PC-3 (cell line): ENCODE measurements around the gene RXYLT1. TPM values are rescaled to one million over a fixed set of nuclear protein-coding genes. Genes with fewer than 3 reads are reported as not detected.
"Not testable (repeated sequence)": the region's sequence is repeated elsewhere in the genome, so short reads cannot be mapped to it uniquely, and the experiment has no call there.

Source experiments
- ATAC-seq: fragments of 200-7000 bp; cut with Tn5 transposase; 2 replicates; pipeline ENCODE4 v1.9.1; 2020; ENCODE audit warnings: mild to moderate bottlenecking, moderate library complexity
- BruUV-seq: library from RNA; stranded (reverse); fragments of 400-500 nt; replicated peaks from 2 replicates; lab custom pipeline; 2021; lab: Mats Ljungman, UMichigan
- CTCF ChIA-PET: fragments of 300-600 bp; sonication (Branson Sonifier 250); formaldehyde crosslinking; loops from one replicate; lab custom pipeline; 2022; ENCODE audit warnings: antibody characterized with exemption; lab: Charles Lee
- POLR2A ChIA-PET: fragments of 300-600 bp; sonication (Branson Sonifier 250); formaldehyde crosslinking; loops from one replicate; lab custom pipeline; 2022; ENCODE audit warnings: antibody characterized with exemption; ENCODE audit not compliant: unreplicated experiment; lab: Charles Lee
- DNase-seq: peaks from one replicate; pipeline ENCODE4 v3.0.0-alpha.2; 2015
- H2AFZ ChIP-seq: fragments of 300-600 bp; sonication (generic); 2 replicates; pipeline ENCODE4 v1.6.0; 2016; ENCODE audit warnings: antibody characterized with exemption, low read length
- H3F3A ChIP-seq: fragments of 300-600 bp; sonication (generic); one replicate; pipeline ENCODE4 v1.6.0; 2017; ENCODE audit warnings: antibody characterized with exemption, low read length, control low read depth, mild to moderate bottlenecking; ENCODE audit not compliant: unreplicated experiment
- H3K27ac ChIP-seq: fragments of 300-600 bp; sonication (generic); 2 replicates; pipeline ENCODE4 v1.5.1; 2016; ENCODE audit warnings: mild to moderate bottlenecking, low read length
- H3K27me3 ChIP-seq: fragments of 300-600 bp; sonication (generic); 2 replicates; pipeline ENCODE4 v1.6.1; 2016; ENCODE audit warnings: low read length, mixed read lengths
- H3K36me3 ChIP-seq: fragments of 300-600 bp; sonication (generic); 2 replicates; pipeline ENCODE4 v1.6.1; 2016; ENCODE audit warnings: low read depth, mixed run types, low read length, mixed read lengths
- H3K4me1 ChIP-seq: fragments of 300-600 bp; sonication (generic); 2 replicates; pipeline ENCODE4 v1.5.1; 2016; ENCODE audit warnings: low read length; ENCODE audit not compliant: insufficient read depth
- H3K4me2 ChIP-seq: fragments of 300-600 bp; sonication (generic); 2 replicates; pipeline ENCODE4 v1.6.0; 2016; ENCODE audit warnings: low read length
- H3K4me3 ChIP-seq: fragments of 300-600 bp; sonication (generic); 2 replicates; pipeline ENCODE4 v1.5.1; 2016; ENCODE audit warnings: mild to moderate bottlenecking, low read length, mixed read lengths
- H3K79me2 ChIP-seq: fragments of 300-600 bp; sonication (generic); 2 replicates; pipeline ENCODE4 v1.6.1; 2017; ENCODE audit warnings: low read length, mixed read lengths
- H3K9ac ChIP-seq: fragments of 300-600 bp; sonication (generic); 2 replicates; pipeline ENCODE4 v1.6.0; 2016; ENCODE audit warnings: mild to moderate bottlenecking, low read length
- H3K9me2 ChIP-seq: fragments of 300-600 bp; sonication (generic); replicated peaks from 2 replicates; pipeline ENCODE4 v1.6.1; 2016; ENCODE audit warnings: mixed run types, low read length, mixed read lengths
- H3K9me3 ChIP-seq: fragments of 300-600 bp; sonication (generic); 2 replicates; pipeline ENCODE4 v1.6.1; 2016; ENCODE audit warnings: low read length, mixed read lengths
- H4K20me1 ChIP-seq: fragments of 300-600 bp; sonication (generic); 2 replicates; pipeline ENCODE4 v1.6.1; 2016; ENCODE audit warnings: low read length, mixed read lengths
- EZH2 ChIP-seq: fragments of 300-600 bp; sonication (generic); IDR thresholded peaks from one replicate; pipeline ENCODE4 v1.6.1; 2017; ENCODE audit warnings: antibody characterized with exemption, mild to moderate bottlenecking, low read length; ENCODE audit not compliant: unreplicated experiment
- EZH2phosphoT487 ChIP-seq: fragments of 300-600 bp; sonication (generic); IDR thresholded peaks from 2 replicates; pipeline ENCODE4 v1.6.1; 2018; ENCODE audit warnings: mild to moderate bottlenecking, antibody characterized with exemption, low read length, borderline replicate concordance
- intact Hi-C: fragments of 100-400 bp; cut with micrococcal nuclease; formaldehyde crosslinking; loops from 2 replicates; pipeline ENCODE4 v1.9.0; 2023
- total RNA-seq: library from RNA; depleted of rRNA; stranded (reverse); fragments of >200 nt; gene quantifications from 2 replicates; pipeline ENCODE4 v1.2.3, GENCODE V29; 2014
- TF ChIP-seq, protein P1 (sequence below): fragments of 300-600 bp; sonication (generic); conservative IDR thresholded peaks from 2 replicates; pipeline ENCODE4 v1.5.1; 2017; ENCODE audit warnings: antibody characterized with exemption, low read depth, mild to moderate bottlenecking, low read length

RXYLT1 gene
- total RNA-seq, 1 experiment from 2014 or later, result 23.8 TPM

DNA sequence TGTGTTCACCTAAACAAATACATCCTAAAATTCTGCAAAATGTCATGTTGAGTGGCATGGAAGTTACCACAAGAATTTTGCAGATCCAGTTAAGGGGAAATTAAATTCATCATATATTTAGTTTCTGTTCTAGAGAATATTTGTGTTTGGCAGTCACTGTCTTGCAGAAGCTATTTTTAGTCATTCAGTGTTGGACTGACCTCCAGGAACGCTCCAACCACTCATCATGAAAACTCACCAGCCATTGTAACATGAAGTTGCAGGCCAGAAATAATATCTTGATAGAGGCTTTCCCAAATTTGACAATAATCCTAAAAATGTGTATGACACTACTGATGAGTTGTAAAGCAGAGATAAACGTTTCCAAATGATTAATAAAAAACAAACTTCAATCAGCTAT lies 35.6 kb upstream of the RXYLT1 start:
- BruUV-seq, H3K4me2 ChIP-seq, H3K9ac ChIP-seq, H3K4me3 ChIP-seq, H3F3A ChIP-seq, intact Hi-C loops, H3K4me1 ChIP-seq, H4K20me1 ChIP-seq, H3K27ac ChIP-seq, H2AFZ ChIP-seq, POLR2A ChIA-PET, CTCF ChIA-PET, H3K27me3 ChIP-seq, H3K36me3 ChIP-seq, H3K79me2 ChIP-seq, DNase-seq, H3K9me3 ChIP-seq, ATAC-seq, H3K9me2 ChIP-seq: not testable (repeated sequence)

DNA sequence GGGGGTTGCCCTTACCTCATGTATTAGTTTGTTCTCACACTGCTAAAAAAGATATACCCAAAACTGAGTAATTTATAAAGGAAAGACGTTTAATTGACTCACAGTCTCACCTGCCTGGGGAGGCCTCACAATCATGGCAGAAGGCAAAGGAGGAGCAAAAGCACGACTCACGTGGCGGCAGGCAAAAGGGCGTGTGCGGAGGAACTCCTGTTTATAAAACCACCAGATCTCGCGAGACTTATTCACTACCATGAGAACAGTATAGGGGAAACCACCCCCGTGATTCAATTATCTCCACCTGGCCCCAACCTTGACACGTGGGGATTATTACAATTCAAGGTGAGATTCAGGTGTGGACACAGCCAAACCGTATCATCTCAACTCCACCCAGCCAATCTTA lies 33.2 kb upstream of the RXYLT1 start:
- H3K4me1 ChIP-seq, intact Hi-C loops, H3F3A ChIP-seq, H3K79me2 ChIP-seq, H3K4me2 ChIP-seq, DNase-seq, H4K20me1 ChIP-seq, H3K9me3 ChIP-seq, BruUV-seq, H3K27ac ChIP-seq, H3K27me3 ChIP-seq, H3K9me2 ChIP-seq, H2AFZ ChIP-seq, H3K9ac ChIP-seq, H3K36me3 ChIP-seq, ATAC-seq, H3K4me3 ChIP-seq, POLR2A ChIA-PET, CTCF ChIA-PET: not testable (repeated sequence)

DNA sequence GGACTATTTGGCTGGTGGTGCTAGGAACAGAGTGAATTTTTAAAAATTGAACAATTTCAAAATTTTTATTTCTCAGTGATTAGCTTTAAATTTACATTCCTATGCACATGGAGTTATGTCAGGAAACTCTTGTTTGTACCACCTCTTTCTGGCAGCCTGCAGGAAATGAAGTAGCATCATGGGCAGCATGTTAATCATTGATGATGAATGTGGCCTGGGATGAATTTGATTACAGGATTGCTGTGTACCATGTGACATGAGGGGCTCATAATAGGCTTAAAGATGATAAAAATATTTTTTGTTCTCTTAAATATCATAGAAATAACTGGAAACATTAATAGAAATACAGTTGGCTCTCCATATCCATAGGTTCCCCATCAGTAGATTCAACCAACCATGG lies 32.6 kb upstream of the RXYLT1 start:
- POLR2A ChIA-PET, H3K4me1 ChIP-seq, H3K36me3 ChIP-seq, H3F3A ChIP-seq, H3K9me2 ChIP-seq, H4K20me1 ChIP-seq, ATAC-seq, H3K4me3 ChIP-seq, CTCF ChIA-PET, H3K9ac ChIP-seq, DNase-seq, intact Hi-C loops, H3K79me2 ChIP-seq, BruUV-seq, H3K4me2 ChIP-seq, H2AFZ ChIP-seq, H3K27me3 ChIP-seq, H3K9me3 ChIP-seq, H3K27ac ChIP-seq: not testable (repeated sequence)

DNA sequence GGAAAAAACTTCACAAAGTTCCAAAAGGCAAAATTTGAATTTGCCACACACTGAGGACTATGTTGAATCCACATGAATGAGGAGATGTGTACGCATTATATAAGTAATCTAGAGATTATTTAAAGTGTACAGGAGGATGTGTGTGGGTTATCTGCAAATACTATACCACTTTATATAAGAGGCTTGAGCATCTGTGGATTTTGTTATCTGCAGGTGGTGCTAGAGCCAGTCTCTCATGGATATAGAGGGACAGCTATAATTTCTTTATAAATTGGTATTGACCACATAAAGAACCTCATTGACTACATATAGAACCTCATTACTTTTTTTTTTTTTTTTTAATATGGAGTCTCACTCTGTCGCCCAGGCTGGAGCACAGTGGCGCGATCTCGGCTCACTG lies 32.2 kb upstream of the RXYLT1 start:
- H3K4me3 ChIP-seq, result no peak overlapping the region
- no peak overlapping the region for H3K4me2 ChIP-seq
- H3K9me2 ChIP-seq, result no peaks in the 10 kb centered on the region
- no peak overlapping the region for H2AFZ ChIP-seq
- no peaks in the 10 kb centered on the region for H3K79me2 ChIP-seq
- no peaks in the 10 kb centered on the region for H3K9me3 ChIP-seq
- H3K27me3 ChIP-seq, result peaks cover 6% of the 10 kb centered on the region; the same call in 1 of the 2 replicates
- ChIA-PET CTCF (no interaction called here), POLR2A (no interaction called here)
- no peaks in the 10 kb centered on the region for H3F3A ChIP-seq
- H3K36me3 ChIP-seq, result no peaks in the 10 kb centered on the region
- intact Hi-C loops, result no loop called here
- no peaks in the 10 kb centered on the region for H3K4me1 ChIP-seq
- BruUV-seq, result no TSS peak
- ATAC-seq (no peak), DNase-seq (no peak)
- H3K9ac ChIP-seq, result no peak overlapping the region
- no peaks in the 10 kb centered on the region for H4K20me1 ChIP-seq
- H3K27ac ChIP-seq, result no peak overlapping the region
- no peak for TF ChIP-seq EZH2
- TF ChIP-seq, protein P1, sequence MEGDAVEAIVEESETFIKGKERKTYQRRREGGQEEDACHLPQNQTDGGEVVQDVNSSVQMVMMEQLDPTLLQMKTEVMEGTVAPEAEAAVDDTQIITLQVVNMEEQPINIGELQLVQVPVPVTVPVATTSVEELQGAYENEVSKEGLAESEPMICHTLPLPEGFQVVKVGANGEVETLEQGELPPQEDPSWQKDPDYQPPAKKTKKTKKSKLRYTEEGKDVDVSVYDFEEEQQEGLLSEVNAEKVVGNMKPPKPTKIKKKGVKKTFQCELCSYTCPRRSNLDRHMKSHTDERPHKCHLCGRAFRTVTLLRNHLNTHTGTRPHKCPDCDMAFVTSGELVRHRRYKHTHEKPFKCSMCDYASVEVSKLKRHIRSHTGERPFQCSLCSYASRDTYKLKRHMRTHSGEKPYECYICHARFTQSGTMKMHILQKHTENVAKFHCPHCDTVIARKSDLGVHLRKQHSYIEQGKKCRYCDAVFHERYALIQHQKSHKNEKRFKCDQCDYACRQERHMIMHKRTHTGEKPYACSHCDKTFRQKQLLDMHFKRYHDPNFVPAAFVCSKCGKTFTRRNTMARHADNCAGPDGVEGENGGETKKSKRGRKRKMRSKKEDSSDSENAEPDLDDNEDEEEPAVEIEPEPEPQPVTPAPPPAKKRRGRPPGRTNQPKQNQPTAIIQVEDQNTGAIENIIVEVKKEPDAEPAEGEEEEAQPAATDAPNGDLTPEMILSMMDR, result no peak
- no peak for TF ChIP-seq EZH2phosphoT487
